PC-3 (cell line): ENCODE data around the gene RGS12.

Experiments
- EZH2phosphoT487 ChIP-seq: fragments of 300-600 bp; sonication (generic); IDR thresholded peaks from 2 replicates; pipeline ENCODE4 v1.6.1; 2018; ENCODE audit warnings: mild to moderate bottlenecking, antibody characterized with exemption, low read length, borderline replicate concordance
- TF ChIP-seq, protein P1 (sequence below): fragments of 300-600 bp; sonication (generic); conservative IDR thresholded peaks from 2 replicates; pipeline ENCODE4 v1.5.1; 2017; ENCODE audit warnings: antibody characterized with exemption, low read depth, mild to moderate bottlenecking, low read length

DNA sequence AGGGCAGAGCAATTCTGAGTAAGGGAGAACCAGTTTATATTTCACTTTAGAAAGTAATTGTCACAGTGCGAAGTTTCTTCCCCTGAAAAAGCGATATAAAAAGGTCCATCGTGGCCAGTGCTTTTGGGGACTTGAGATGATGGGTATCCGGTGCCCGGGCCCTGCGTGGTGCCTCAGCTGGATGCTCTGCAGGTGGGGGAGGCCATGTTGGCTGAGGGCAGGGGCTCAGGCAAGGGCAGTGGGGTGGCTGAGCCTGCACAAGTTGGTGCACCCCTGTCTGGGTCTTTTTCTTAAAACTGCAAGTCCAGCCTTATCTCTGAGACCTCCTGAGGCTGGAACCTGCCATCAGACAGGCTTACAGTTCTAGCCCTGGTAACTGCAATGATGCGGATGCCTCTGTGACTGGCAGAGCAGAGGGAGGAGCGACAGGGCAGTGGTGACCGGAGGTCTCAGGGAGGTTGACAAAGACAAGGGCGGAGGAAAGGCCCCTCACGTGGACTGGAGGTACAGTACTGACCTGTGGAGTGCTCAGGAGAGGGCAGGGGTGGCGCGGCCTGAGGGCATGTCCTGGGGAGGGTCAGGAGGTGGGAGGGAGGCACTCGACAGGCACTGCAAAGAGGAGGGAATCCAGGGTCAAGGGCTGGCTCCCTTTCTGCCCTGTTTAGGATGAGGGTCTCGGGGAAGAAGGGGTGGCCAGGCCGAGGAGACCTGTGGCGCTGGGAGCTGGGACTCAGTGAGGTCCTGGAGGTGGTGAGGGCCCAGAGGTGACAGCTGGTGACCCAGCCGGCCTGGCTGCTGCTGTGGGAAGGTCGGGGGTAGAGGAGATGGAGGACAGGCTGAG, 1.8 kb downstream of the RGS12 start:
- TF ChIP-seq, protein P1, sequence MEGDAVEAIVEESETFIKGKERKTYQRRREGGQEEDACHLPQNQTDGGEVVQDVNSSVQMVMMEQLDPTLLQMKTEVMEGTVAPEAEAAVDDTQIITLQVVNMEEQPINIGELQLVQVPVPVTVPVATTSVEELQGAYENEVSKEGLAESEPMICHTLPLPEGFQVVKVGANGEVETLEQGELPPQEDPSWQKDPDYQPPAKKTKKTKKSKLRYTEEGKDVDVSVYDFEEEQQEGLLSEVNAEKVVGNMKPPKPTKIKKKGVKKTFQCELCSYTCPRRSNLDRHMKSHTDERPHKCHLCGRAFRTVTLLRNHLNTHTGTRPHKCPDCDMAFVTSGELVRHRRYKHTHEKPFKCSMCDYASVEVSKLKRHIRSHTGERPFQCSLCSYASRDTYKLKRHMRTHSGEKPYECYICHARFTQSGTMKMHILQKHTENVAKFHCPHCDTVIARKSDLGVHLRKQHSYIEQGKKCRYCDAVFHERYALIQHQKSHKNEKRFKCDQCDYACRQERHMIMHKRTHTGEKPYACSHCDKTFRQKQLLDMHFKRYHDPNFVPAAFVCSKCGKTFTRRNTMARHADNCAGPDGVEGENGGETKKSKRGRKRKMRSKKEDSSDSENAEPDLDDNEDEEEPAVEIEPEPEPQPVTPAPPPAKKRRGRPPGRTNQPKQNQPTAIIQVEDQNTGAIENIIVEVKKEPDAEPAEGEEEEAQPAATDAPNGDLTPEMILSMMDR = no peak
- no peak for TF ChIP-seq EZH2phosphoT487
